Spleen (tissue), 11 donors: Measurements from ENCODE around the gene RELA. TPM values are rescaled to one million over a fixed set of nuclear protein-coding genes. Genes with fewer than 3 reads are reported as not detected.
A peak's percentile ranks its signal among the peaks of the same experiment; 100 is the strongest.

Source experiments
- DNase-seq: peaks from one replicate; pipeline ENCODE4 v3.0.0-alpha.2; 2020
- H3K27ac ChIP-seq, 8 donors: fragments of 200-600 bp; sonication (generic) in 7 of 8; 1 replicate in 4 of 8; 2 replicates in 4 of 8; pipeline versions ENCODE4 v1.5.0 to v1.8.0; 2016 to 2021; ENCODE audit warnings: inconsistent platforms in 4 of 8, mild to moderate bottlenecking in 4 of 8, moderate library complexity in 1 of 8
- H3K27me3 ChIP-seq, 7 donors: fragments of 200-600 bp; sonication (generic) in 6 of 7; replicated peaks in 1 of 7; 1 replicate in 4 of 7; 2 replicates in 3 of 7; pipeline versions ENCODE4 v1.5.0 to v1.8.0; 2016 to 2021; ENCODE audit warnings: inconsistent platforms in 3 of 7, mild to moderate bottlenecking in 1 of 7
- H3K36me3 ChIP-seq, 6 donors: fragments of 200-600 bp; sonication (generic) in 5 of 6; 1 replicate in 4 of 6; 2 replicates in 2 of 6; pipeline versions ENCODE4 v1.5.0 to v1.8.0; 2016 to 2021; ENCODE audit warnings: inconsistent platforms in 2 of 6
- H3K4me1 ChIP-seq, 6 donors: fragments of 200-600 bp; sonication (generic) in 5 of 6; 1 replicate in 3 of 6; 2 replicates in 3 of 6; pipeline versions ENCODE4 v1.5.0 to v1.8.0; 2016 to 2021; ENCODE audit warnings: inconsistent platforms in 3 of 6
- H3K4me3 ChIP-seq, 8 donors: fragments of 200-600 bp; sonication (generic) in 7 of 8; 1 replicate in 4 of 8; 2 replicates in 4 of 8; pipeline versions ENCODE4 v1.5.0 to v1.8.0; 2016 to 2021; ENCODE audit warnings: inconsistent platforms in 4 of 8, mild to moderate bottlenecking in 4 of 8, moderate library complexity in 2 of 8
- H3K9me3 ChIP-seq, 8 donors: fragments of 200-600 bp; sonication (generic) in 7 of 8; 1 replicate in 4 of 8; 2 replicates in 4 of 8; pipeline versions ENCODE4 v1.5.0 to v1.8.0; 2016 to 2021; ENCODE audit warnings: inconsistent platforms in 4 of 8
- POLR2A ChIP-seq, 3 donors: fragments of 450-650 bp; IDR thresholded peaks; one replicate each; pipeline ENCODE4 v1.5.1; 2017; ENCODE audit warnings: antibody characterized with exemption in 3 of 3, mild to moderate bottlenecking in 1 of 3
- POLR2AphosphoS5 ChIP-seq, 3 donors: sonication (generic); formaldehyde crosslinking; IDR thresholded peaks; one replicate each; pipeline ENCODE4 v1.5.1; 2017; ENCODE audit warnings: antibody characterized with exemption in 3 of 3
- WGBS, 5 donors: extraction: QIAGEN DNeasy Blood & Tissue Kit in 3 of 5; methylation state at CpG; one replicate each; pipeline versions ENCODE4 v1.1.5 to v1.1.7; 2013 to 2018; 5-methylcytosine and 5-hydroxymethylcytosine counted together
- intact Hi-C: fragments of 100-400 bp; cut with DNase I; formaldehyde crosslinking; loops from one replicate; pipeline ENCODE4 v1.15.0; 2023; ENCODE audit warnings: low total_unique reads
- polyA plus RNA-seq, 3 donors: library from polyadenylated mRNA; stranded (reverse); fragments of 200-250 nt; gene quantifications; one replicate each; pipeline ENCODE4 v1.2.1, GENCODE V29; 2013
- total RNA-seq, 7 donors: library from RNA; depleted of rRNA in 3 of 7; stranded (reverse); fragments of >200 nt in 3 of 7; fragmentation: NEBNext Ultra II Directional in 4 of 7; extraction: Animal tissue kit (Norgen Biotek cat#: 25700) in 4 of 7; gene quantifications; one replicate each; pipeline versions ENCODE4 v1.1.0 to v1.2.1, GENCODE V29; 2016 to 2021
- TF ChIP-seq, protein P1 (sequence below), 11 experiments: fragments of 200-600 bp in 7 of 11; fragments of 450-650 bp in 4 of 11; sonication (generic) in 4 of 11; IDR thresholded peaks in 8 of 11; conservative IDR thresholded peaks in 3 of 11; 1 replicate in 7 of 11; 2 replicates in 4 of 11; pipeline versions ENCODE4 v1.4.0 to v1.8.0; 2016 to 2021; ENCODE audit warnings: antibody characterized with exemption in 11 of 11, inconsistent platforms in 4 of 11, mild to moderate bottlenecking in 1 of 11
- donor health status: healthy with polysubstance abuse.
- donor health status: DM: no; HTN: no; CAD: no; lungs with moderate emphysema.
- donor health status: DM: no; HTN: no; CAD: no.
- donor health status: Bipolar disorder and iron deficiency.
- donor health status: healthy.
- donor health status: DM: no; HTN: no; CAD: no.
- donor health status: DM: yes; HTN: yes; CAD: no.

The RELA gene
- total and polyA plus RNA-seq, 10 donors = 25.8 to 115 (median 69.5) TPM

DNA sequence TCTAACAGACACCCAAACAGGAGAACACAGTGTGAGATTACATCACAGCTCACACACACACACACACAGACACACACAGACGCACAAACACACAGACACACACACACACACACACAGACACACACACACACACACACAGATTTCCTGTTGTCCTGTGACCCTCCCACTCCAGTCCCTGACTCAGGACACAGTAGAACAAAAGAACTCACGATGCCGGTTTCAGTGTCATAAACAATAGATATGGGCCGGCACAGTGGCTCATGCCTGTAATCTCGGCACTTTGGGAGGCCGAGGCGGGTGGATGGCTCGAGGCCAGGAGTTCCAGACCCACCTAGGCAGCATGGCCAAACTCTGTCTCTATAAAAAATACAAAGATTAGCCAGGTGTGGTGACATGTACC, 35.5 kb upstream of the RELA start:
- intact Hi-C loops = no loop called here
- Histone ChIP-seq H3K27me3 (no peaks in the 10 kb centered on the region), H3K9me3 (no peaks in the 10 kb centered on the region), H3K4me3 (no peak overlapping the region), H3K36me3 (no peaks in the 10 kb centered on the region), H3K27ac (no peak overlapping the region), H3K4me1 (no peaks in the 10 kb centered on the region)
- 61 to 78% (median 64%) methylated on average over 7 to 8 of the region's 8 CpGs for WGBS, 5 donors
- TF ChIP-seq POLR2AphosphoS5 (IDR thresholded peaks at IDR 0.05) = peak in 2 of 3 donors; percentile 16 to 28
- TF ChIP-seq, protein P1, sequence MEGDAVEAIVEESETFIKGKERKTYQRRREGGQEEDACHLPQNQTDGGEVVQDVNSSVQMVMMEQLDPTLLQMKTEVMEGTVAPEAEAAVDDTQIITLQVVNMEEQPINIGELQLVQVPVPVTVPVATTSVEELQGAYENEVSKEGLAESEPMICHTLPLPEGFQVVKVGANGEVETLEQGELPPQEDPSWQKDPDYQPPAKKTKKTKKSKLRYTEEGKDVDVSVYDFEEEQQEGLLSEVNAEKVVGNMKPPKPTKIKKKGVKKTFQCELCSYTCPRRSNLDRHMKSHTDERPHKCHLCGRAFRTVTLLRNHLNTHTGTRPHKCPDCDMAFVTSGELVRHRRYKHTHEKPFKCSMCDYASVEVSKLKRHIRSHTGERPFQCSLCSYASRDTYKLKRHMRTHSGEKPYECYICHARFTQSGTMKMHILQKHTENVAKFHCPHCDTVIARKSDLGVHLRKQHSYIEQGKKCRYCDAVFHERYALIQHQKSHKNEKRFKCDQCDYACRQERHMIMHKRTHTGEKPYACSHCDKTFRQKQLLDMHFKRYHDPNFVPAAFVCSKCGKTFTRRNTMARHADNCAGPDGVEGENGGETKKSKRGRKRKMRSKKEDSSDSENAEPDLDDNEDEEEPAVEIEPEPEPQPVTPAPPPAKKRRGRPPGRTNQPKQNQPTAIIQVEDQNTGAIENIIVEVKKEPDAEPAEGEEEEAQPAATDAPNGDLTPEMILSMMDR (IDR thresholded peaks at IDR 0.05 in 8 of 11, conservative IDR thresholded peaks at IDR 0.05 in 3 of 11) = no peak
- DNase-seq = no peak

DNA sequence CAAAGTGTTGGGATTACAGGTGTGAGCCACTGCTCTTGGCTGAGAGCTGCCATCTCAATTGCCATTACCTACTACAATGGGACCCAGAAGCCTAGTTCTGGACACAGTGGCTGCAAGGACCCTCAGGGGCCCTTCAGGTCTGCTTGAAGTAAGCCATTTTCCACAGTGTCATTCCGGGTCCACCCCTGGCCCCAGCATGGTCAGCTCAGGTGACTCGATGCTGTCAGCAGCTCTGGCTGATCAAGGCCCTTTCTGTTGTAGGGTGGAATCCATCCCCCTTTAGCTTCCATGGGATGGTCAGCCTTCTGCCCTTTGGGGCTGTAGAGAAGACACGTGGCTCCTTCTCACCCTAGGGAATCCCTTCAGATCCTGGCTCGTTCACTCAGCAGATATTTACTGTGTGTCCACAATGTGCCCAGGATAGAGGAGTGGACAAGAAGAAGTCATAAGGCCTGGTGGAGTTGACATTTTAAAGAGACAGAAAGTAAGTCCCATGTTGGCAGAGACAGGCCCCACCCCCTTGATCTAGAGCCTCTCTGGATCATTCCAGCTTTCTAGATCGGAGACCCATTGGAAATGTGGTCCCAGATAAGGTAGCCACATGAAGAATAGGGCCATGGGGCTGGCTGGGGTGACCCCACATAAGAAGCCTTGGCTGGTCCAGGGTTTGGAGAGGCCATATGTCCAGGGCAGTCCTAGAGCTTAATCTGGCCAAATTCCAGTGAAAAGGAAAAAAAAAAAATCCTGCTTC, 34.3 kb upstream of the RELA start:
- no peak overlapping the region for H3K4me3 ChIP-seq
- H3K4me1 ChIP-seq = no peaks in the 10 kb centered on the region
- H3K27me3 ChIP-seq = no peaks in the 10 kb centered on the region
- TF ChIP-seq POLR2A (IDR thresholded peaks at IDR 0.05) = no peak
- no peak for TF ChIP-seq POLR2AphosphoS5 (IDR thresholded peaks at IDR 0.05)
- TF ChIP-seq, protein P1 (IDR thresholded peaks at IDR 0.05 in 8 of 11, conservative IDR thresholded peaks at IDR 0.05 in 3 of 11) = no peak
- H3K27ac ChIP-seq = no peak overlapping the region
- H3K36me3 ChIP-seq = no peaks in the 10 kb centered on the region
- H3K9me3 ChIP-seq = no peaks in the 10 kb centered on the region
- WGBS, 5 donors = 82 to 90% (median 85%) methylated on average over 5 of the region's 5 CpGs
- DNase-seq = no peak
- intact Hi-C loops = no loop called here

DNA sequence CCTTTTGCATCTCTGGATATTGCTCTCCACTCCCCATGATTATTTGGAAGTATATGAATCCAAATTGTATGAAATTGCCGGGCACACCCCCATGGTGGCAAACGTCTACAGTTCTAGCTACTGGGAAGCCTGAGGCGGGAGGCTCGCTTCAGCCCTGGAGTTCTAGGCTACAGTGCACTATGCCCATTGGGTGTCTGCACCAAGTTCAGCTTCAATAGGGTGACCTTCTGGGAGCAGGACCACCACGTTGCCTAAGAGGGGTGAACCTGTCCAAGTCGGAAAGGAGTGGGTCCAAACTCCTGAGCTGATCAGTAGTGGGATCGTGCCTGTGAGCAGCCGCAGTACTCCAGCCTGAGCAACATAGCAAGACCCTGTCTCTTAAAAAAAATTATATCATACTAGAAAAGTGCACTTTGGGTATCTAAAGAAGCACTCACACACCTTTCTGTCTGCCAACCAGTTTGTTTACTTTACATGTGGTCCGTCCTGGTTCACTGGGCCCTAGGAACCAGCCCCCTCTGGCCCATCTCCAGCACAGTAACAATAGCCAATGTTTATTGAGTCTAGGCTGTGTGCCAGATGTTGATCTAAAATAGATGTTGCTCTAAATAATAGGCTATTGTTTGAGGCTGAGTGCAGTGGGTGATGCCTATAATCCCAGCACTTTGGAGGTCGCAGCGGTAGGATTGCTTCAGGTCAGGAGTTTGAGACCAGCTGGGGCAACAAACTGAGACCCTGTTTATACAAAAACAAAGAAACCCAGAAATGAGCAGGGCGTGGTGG, 32.9 kb upstream of the RELA start:
- intact Hi-C loops = no loop called here
- peak overlapping the region in 1 of 8 donors; percentile 22 for H3K27ac ChIP-seq

More for the DNA sequence above, 32.9 kb upstream of the RELA start:
- no peaks in the 10 kb centered on the region for H3K4me1 ChIP-seq
- H3K27me3 ChIP-seq = no peaks in the 10 kb centered on the region
- no peak overlapping the region for H3K4me3 ChIP-seq
- H3K36me3 ChIP-seq = no peaks in the 10 kb centered on the region
- no peak for TF ChIP-seq POLR2AphosphoS5 (IDR thresholded peaks at IDR 0.05)
- TF ChIP-seq, protein P1 (IDR thresholded peaks at IDR 0.05 in 8 of 11, conservative IDR thresholded peaks at IDR 0.05 in 3 of 11) = no peak
- TF ChIP-seq POLR2A (IDR thresholded peaks at IDR 0.05) = no peak
- WGBS, 5 donors = 82 to 84% (median 83%) methylated on average over 12 of the region's 12 CpGs
- no peaks in the 10 kb centered on the region for H3K9me3 ChIP-seq
- no peak for DNase-seq
